Body of pancreas (tissue), 4 donors: ENCODE measurements around the gene NKIRAS2. TPM values are rescaled to one million over a fixed set of nuclear protein-coding genes. Genes with fewer than 3 reads are reported as not detected.

Experiments used
- ATAC-seq: fragments of 150-250 bp; one replicate; pipeline ENCODE4 v1.9.1; 2016
- DNase-seq, 4 donors: peaks; one replicate each; pipeline ENCODE4 v3.0.0-alpha.2; 2019
- H3K27ac ChIP-seq, 4 donors: fragments of 200-600 bp; sonication (generic); 1 replicate in 3 of 4; 2 replicates in 1 of 4; pipeline versions ENCODE4 v1.5.1 to v1.6.1; 2016 to 2019; ENCODE audit warnings: mild to moderate bottlenecking in 1 of 4, mixed read lengths in 1 of 4, moderate library complexity in 1 of 4
- H3K27me3 ChIP-seq, 2 donors: fragments of 200-600 bp; sonication (generic); one replicate each; pipeline ENCODE4 v1.6.0; 2016; ENCODE audit warnings: mild to moderate bottlenecking in 1 of 2
- H3K36me3 ChIP-seq, 2 donors: fragments of 200-600 bp; sonication (generic); replicated peaks in 1 of 2; 2 replicates each; pipeline ENCODE4 v1.5.1; 2016; ENCODE audit warnings: low read depth in 2 of 2; ENCODE audit not compliant: insufficient read depth in 1 of 2
- H3K4me1 ChIP-seq: fragments of 200-600 bp; sonication (generic); one replicate; pipeline ENCODE4 v1.6.0; 2016
- H3K4me3 ChIP-seq, 2 donors: fragments of 200-600 bp; sonication (generic); 1 replicate in 1 of 2; 2 replicates in 1 of 2; pipeline ENCODE4 v1.5.1; 2016 to 2019
- H3K9me3 ChIP-seq, 3 donors: fragments of 200-600 bp; sonication (generic); 1 replicate in 2 of 3; 2 replicates in 1 of 3; pipeline ENCODE4 v1.5.1; 2016
- POLR2A ChIP-seq, 3 donors: fragments of 450-650 bp; IDR thresholded peaks; one replicate each; pipeline ENCODE4 v1.6.1; 2016; ENCODE audit warnings: antibody characterized with exemption in 3 of 3, mild to moderate bottlenecking in 2 of 3
- WGBS, 2 donors: methylation state at CpG; one replicate each; pipeline ENCODE4 v1.1.5; 2017; 5-methylcytosine and 5-hydroxymethylcytosine counted together
- intact Hi-C: fragments of 100-400 bp; cut with DNase I; formaldehyde crosslinking; loops from one replicate; pipeline ENCODE4 v1.15.1; 2023
- total RNA-seq, 2 donors: library from RNA; depleted of rRNA; stranded (reverse); fragments of >200 nt; gene quantifications; one replicate each; pipeline ENCODE4 v1.1.0, GENCODE V29; 2016
- TF ChIP-seq, protein P1 (sequence below), 7 experiments: fragments of 450-650 bp in 4 of 7; fragments of 200-600 bp in 3 of 7; sonication (generic) in 3 of 7; IDR thresholded peaks; one replicate each; pipeline ENCODE4 v1.5.1; 2016 to 2019; ENCODE audit warnings: antibody characterized with exemption in 7 of 7

NKIRAS2 gene
- total RNA-seq, 2 donors from 2014 or later = 17.1 to 19.2 TPM

DNA sequence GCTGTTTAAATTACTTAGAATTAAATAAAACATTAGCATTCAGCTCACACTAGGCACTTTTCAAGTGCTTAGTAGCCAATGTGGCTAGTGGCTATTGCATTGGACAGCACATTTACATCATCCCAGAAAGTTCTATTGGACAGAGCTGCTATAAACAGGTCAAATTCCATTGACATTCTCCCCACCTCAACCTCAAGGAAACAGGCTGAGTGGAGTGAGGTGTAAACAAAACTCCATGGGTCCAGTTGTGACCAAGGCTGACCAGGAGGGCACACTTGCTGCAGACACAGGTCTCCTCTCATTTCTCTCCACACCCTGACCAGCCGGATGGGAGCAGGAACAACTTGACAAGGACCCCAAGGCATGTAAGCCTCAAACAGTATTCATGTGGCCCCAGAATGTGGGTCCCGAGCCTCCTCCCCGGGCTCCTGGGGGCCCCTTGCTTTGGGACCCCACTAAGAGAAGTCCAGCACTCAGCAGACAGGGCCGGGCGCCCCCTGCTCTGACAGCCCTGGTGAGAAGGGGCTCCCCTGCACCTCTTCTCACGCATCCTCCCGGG is 30.0 kb downstream of the NKIRAS2 start:
- Histone ChIP-seq H3K4me1 (peaks cover 23% of the 10 kb centered on the region), H3K4me3 (peak overlapping the region; percentile 8 to 42), H3K36me3 (no peaks in the 10 kb centered on the region), H3K27me3 (no peaks in the 10 kb centered on the region), H3K9me3 (no peaks in the 10 kb centered on the region), H3K27ac (peak overlapping the region; percentile 62 to 76 (median 71))
- intact Hi-C loops = no loop called here
- ATAC-seq (peak; percentile 43), DNase-seq (no peak)
- 0 to 3% methylated on average over 1 to 6 of the region's 7 CpGs for WGBS, 2 donors
- TF ChIP-seq, protein P1, sequence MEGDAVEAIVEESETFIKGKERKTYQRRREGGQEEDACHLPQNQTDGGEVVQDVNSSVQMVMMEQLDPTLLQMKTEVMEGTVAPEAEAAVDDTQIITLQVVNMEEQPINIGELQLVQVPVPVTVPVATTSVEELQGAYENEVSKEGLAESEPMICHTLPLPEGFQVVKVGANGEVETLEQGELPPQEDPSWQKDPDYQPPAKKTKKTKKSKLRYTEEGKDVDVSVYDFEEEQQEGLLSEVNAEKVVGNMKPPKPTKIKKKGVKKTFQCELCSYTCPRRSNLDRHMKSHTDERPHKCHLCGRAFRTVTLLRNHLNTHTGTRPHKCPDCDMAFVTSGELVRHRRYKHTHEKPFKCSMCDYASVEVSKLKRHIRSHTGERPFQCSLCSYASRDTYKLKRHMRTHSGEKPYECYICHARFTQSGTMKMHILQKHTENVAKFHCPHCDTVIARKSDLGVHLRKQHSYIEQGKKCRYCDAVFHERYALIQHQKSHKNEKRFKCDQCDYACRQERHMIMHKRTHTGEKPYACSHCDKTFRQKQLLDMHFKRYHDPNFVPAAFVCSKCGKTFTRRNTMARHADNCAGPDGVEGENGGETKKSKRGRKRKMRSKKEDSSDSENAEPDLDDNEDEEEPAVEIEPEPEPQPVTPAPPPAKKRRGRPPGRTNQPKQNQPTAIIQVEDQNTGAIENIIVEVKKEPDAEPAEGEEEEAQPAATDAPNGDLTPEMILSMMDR (IDR thresholded peaks at IDR 0.05) = peak in 1 of 7 experiments; percentile 3
- peak in 1 of 3 donors; percentile 36 for TF ChIP-seq POLR2A (IDR thresholded peaks at IDR 0.05)

DNA sequence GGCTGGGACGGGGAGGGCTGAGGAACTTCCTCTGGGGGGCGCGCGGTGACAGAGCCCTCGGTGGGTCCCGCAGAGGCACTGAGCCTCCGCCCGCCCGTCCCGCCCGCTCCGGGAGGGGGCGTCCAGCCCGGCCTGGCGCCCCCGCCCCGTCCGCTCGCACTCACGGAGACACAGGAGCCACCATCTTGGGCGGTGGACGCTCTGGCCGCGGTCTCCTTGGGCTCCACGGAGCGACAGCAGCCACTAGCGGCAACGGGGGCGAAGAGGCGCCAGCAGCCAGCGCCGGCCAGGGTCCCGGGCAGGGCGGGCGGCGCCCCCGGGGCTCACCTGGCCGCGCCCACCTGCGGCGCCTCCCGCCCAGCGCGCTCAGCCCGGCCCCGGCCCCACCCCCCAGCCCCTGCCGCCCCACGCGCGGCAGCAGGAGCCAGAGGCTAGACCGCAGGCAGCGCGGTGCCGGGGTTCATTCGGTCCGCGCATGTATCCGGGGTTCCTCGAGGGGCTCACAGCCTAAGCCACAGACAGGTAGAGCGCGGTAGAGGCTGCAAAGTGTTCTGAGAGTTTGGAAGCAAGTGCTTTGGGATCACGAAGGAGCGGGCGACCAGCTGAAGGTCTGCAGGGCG is 30.6 kb downstream of the NKIRAS2 start, which contains the start of gene C17orf113:
TSS of gene C17orf113 (minus strand) at position 209 of the 620 bp plus-strand sequence. CDS start 7,225 bp downstream, outside the sequence.
- Histone ChIP-seq H3K27ac (peak within 1 kb of the TSS; percentile 62 to 76 (median 71)), H3K9me3 (no peaks in the 10 kb centered on the region), H3K4me1 (peaks cover 23% of the 10 kb centered on the region), H3K4me3 (peak within 1 kb of the TSS; percentile 8 to 42), H3K36me3 (no peaks in the 10 kb centered on the region), H3K27me3 (no peaks in the 10 kb centered on the region)
- 0 to 1% methylated on average over 4 to 49 of the region's 65 CpGs for WGBS, 2 donors
- peak; percentile 22 to 36 (median 24) for TF ChIP-seq POLR2A (IDR thresholded peaks at IDR 0.05)
- TF ChIP-seq, protein P1 (IDR thresholded peaks at IDR 0.05) = peak in 5 of 7 experiments; percentile 11 to 64 (median 38)
- DNase-seq = peak; percentile 63 to 81 (median 73)
- intact Hi-C loops = no loop called here
- ATAC-seq = peak; percentile 85

DNA sequence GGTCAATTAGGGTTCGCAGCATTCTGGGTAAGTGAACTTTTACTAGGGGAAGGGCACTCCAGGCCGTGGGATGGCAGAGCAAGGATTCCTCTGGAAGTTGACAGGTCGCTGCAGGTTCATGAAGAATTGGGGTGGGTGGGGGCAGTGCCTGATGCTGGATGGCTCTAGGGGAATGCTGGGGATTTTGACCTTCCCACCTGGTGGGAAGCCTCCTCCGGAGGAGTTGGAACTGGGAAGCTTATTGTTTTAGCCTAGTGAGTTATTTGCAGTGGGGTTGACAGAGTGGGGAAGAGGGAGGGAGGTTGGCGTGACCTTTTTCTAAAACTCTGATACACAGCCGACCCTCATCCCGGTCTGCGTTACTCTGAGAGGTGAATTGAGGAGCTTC is 31.1 kb downstream of the NKIRAS2 start:
- TF ChIP-seq, protein P1 (IDR thresholded peaks at IDR 0.05) = no peak
- TF ChIP-seq POLR2A (IDR thresholded peaks at IDR 0.05) = no peak
- 38 to 48% methylated on average over 7 to 8 of the region's 8 CpGs for WGBS, 2 donors
- Histone ChIP-seq H3K4me1 (peaks cover 23% of the 10 kb centered on the region), H3K36me3 (no peaks in the 10 kb centered on the region), H3K9me3 (no peaks in the 10 kb centered on the region), H3K27ac (peak overlapping the region; percentile 6 to 76 (median 66)), H3K27me3 (no peaks in the 10 kb centered on the region), H3K4me3 (no peak overlapping the region)
- intact Hi-C loops = no loop called here
- ATAC-seq (no peak), DNase-seq (no peak)

DNA sequence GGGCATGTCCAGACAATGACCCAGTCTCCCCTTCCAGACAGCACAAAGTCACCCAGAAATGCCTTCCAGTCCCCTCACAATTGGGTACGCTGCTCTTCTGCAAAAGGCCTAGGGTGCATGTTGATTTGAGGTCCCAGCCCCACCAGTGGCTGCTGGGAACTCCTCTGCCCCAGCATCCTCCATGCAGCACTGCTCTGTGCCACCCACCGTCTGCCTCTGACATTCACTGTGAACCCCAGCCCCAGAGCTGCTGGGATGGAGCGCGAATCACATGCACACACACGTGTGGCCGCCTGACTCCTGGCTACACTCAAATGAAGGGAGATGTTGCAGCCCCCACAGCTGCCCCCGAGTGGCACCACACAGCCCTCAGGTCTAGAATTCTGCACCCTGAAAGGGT is 31.8 kb downstream of the NKIRAS2 start:
- no peak overlapping the region for H3K4me3 ChIP-seq
- WGBS, 2 donors = 80 to 94% methylated on average over 1 to 7 of the region's 7 CpGs
- intact Hi-C loops = no loop called here

More for the DNA sequence above, 31.8 kb downstream of the NKIRAS2 start:
- Histone ChIP-seq H3K9me3 (no peaks in the 10 kb centered on the region), H3K4me1 (peaks cover 23% of the 10 kb centered on the region), H3K27ac (no peak overlapping the region), H3K27me3 (no peaks in the 10 kb centered on the region), H3K36me3 (no peaks in the 10 kb centered on the region)
- ATAC-seq (no peak), DNase-seq (no peak)
- TF ChIP-seq POLR2A (IDR thresholded peaks at IDR 0.05) = no peak
- TF ChIP-seq, protein P1 (IDR thresholded peaks at IDR 0.05) = no peak
